GM18498 (cell line): ENCODE data around the gene CTSZ.
"Not testable (repeated sequence)": the region's sequence is repeated elsewhere in the genome, so short reads cannot be mapped to it uniquely, and the experiment has no call there.

ENCODE experiments used
- ATAC-seq: cut with Tn5 transposase; IDR thresholded peaks from one replicate; pipeline ENCODE4 v1.9.1; 2021; ENCODE audit warnings: mild to moderate bottlenecking, moderate library complexity; ENCODE audit not compliant: unreplicated experiment

The CTSZ gene

GRCh38 chr20:59006864-59007664 is at the start of gene CTSZ:
Gene CTSZ, minus strand, starts transcription at chr20:59007254. Its CDS starts 126 bp downstream, at chr20:59007128.
- ATAC-seq: peak; percentile 25

GRCh38 chr20:59055302-59055701 is 48.2 kb upstream of the CTSZ start:
- no peak for ATAC-seq

GRCh38 chr20:59051666-59052185 is 44.7 kb upstream of the CTSZ start:
- no peak for ATAC-seq

- ATAC-seq: no peak
Observed at GRCh38 chr20:59050437-59050836, 43.4 kb upstream of the CTSZ start.

- no peak for ATAC-seq
Observed at GRCh38 chr20:59048681-59049030, 41.6 kb upstream of the CTSZ start.

- no peak for ATAC-seq
Observed at GRCh38 chr20:59047938-59048680, 41.1 kb upstream of the CTSZ start.

GRCh38 chr20:59046862-59047261 is 39.8 kb upstream of the CTSZ start:
- no peak for ATAC-seq

GRCh38 chr20:59044796-59045195 is 37.7 kb upstream of the CTSZ start:
- ATAC-seq: no peak

GRCh38 chr20:59044295-59044694 is 37.2 kb upstream of the CTSZ start:
- ATAC-seq: no peak

GRCh38 chr20:59043698-59044097 is 36.6 kb upstream of the CTSZ start:
- no peak for ATAC-seq

GRCh38 chr20:59042796-59043631 is 36.0 kb upstream of the CTSZ start:
- peak; percentile 95 for ATAC-seq

- ATAC-seq: peak; percentile 41
Observed at GRCh38 chr20:59042151-59042795, 35.2 kb upstream of the CTSZ start, which contains the start of gene PRELID3B. Gene PRELID3B, minus strand, starts transcription at chr20:59042786. Its CDS starts 56 bp downstream, at chr20:59042730.

- ATAC-seq: not testable (repeated sequence)
Observed at GRCh38 chr20:59041487-59041886, 34.4 kb upstream of the CTSZ start.

GRCh38 chr20:59040667-59041066 is 33.6 kb upstream of the CTSZ start:
- no peak for ATAC-seq

- ATAC-seq: no peak
Observed at GRCh38 chr20:59039233-59039632, 32.2 kb upstream of the CTSZ start.

- no peak for ATAC-seq
Observed at GRCh38 chr20:59037386-59037785, 30.3 kb upstream of the CTSZ start.

GRCh38 chr20:59035381-59035780 is 28.3 kb upstream of the CTSZ start:
- ATAC-seq: no peak

GRCh38 chr20:59033616-59034165 is 26.6 kb upstream of the CTSZ start:
- ATAC-seq: no peak

- ATAC-seq: no peak
Observed at GRCh38 chr20:59033093-59033492, 26.0 kb upstream of the CTSZ start.

- ATAC-seq: no peak
Observed at GRCh38 chr20:59032713-59033059, 25.6 kb upstream of the CTSZ start.
